ENCODE measurements around the gene RNLS. TPM values are rescaled to one million over a fixed set of nuclear protein-coding genes. Genes with fewer than 3 reads are reported as not detected.
"Not testable (repeated sequence)": the region's sequence is repeated elsewhere in the genome, so short reads cannot be mapped to it uniquely, and the experiment has no call there.

Gene RNLS
- total RNA-seq, 1 experiment from 2014 or later: 0.45 TPM

GRCh38 chr10:88313878-88314277, 269.2 kb downstream of the RNLS start:
- DNase-seq (ENCODE audit: extremely low read depth, low read depth): no peak

- DNase-seq (ENCODE audit: extremely low read depth, low read depth): no peak
Measured at GRCh38 chr10:88312855-88313254, 270.3 kb downstream of the RNLS start.

GRCh38 chr10:88311264-88311663, 271.9 kb downstream of the RNLS start:
- no peak for DNase-seq (ENCODE audit: extremely low read depth, low read depth)

GRCh38 chr10:88309365-88309764, 273.8 kb downstream of the RNLS start:
- DNase-seq (ENCODE audit: extremely low read depth, low read depth): no peak

GRCh38 chr10:88308361-88308760, 274.8 kb downstream of the RNLS start:
- not testable (repeated sequence) for DNase-seq (ENCODE audit: extremely low read depth, low read depth)

- no peak for DNase-seq (ENCODE audit: extremely low read depth, low read depth)
Measured at GRCh38 chr10:88299787-88300186, 283.3 kb downstream of the RNLS start.

GRCh38 chr10:88297103-88297502, 286.0 kb downstream of the RNLS start:
- DNase-seq (ENCODE audit: extremely low read depth, low read depth): peak; percentile 31

- no peak for DNase-seq (ENCODE audit: extremely low read depth, low read depth)
Measured at GRCh38 chr10:88293651-88294230, 289.4 kb downstream of the RNLS start.

GRCh38 chr10:88293073-88293472, 290.0 kb downstream of the RNLS start:
- DNase-seq (ENCODE audit: extremely low read depth, low read depth): no peak

- DNase-seq (ENCODE audit: extremely low read depth, low read depth): no peak
Measured at GRCh38 chr10:88292185-88292514, 291.0 kb downstream of the RNLS start.

GRCh38 chr10:88291289-88292184, 291.6 kb downstream of the RNLS start:
- DNase-seq (ENCODE audit: extremely low read depth, low read depth): no peak

- no peak for DNase-seq (ENCODE audit: extremely low read depth, low read depth)
Measured at GRCh38 chr10:88289342-88289741, 293.8 kb downstream of the RNLS start.

GRCh38 chr10:88288320-88289059, 294.6 kb downstream of the RNLS start:
- DNase-seq (ENCODE audit: extremely low read depth, low read depth): no peak

- DNase-seq (ENCODE audit: extremely low read depth, low read depth): no peak
Measured at GRCh38 chr10:88286030-88286429, 297.1 kb downstream of the RNLS start.

- no peak for DNase-seq (ENCODE audit: extremely low read depth, low read depth)
Measured at GRCh38 chr10:88281592-88282347, 301.3 kb downstream of the RNLS start.

GRCh38 chr10:88280518-88280917, 302.6 kb downstream of the RNLS start:
- DNase-seq (ENCODE audit: extremely low read depth, low read depth): no peak

GRCh38 chr10:88278912-88279311, 304.2 kb downstream of the RNLS start:
- DNase-seq (ENCODE audit: extremely low read depth, low read depth): no peak

GRCh38 chr10:88276945-88277344, 306.2 kb downstream of the RNLS start:
- DNase-seq (ENCODE audit: extremely low read depth, low read depth): not testable (repeated sequence)

GRCh38 chr10:88274286-88274685, 308.8 kb downstream of the RNLS start:
- DNase-seq (ENCODE audit: extremely low read depth, low read depth): no peak

GRCh38 chr10:88273567-88273966, 309.6 kb downstream of the RNLS start:
- DNase-seq (ENCODE audit: extremely low read depth, low read depth): no peak

Data from NCI-H460 (cell line).